HepG2 (cell line): Measurements from ENCODE around the gene ASTN1.

Experiments
- AHR ChIP-seq: IDR thresholded peaks from 2 replicates; pipeline ENCODE4 v1.6.1; 2018; ENCODE audit warnings: missing genetic modification reagents, missing compliant biosample characterization
- FOXJ3 ChIP-seq: sonication (generic); formaldehyde crosslinking; IDR thresholded peaks from 2 replicates; pipeline ENCODE4 v1.4.0; 2020; ENCODE audit warnings: missing genetic modification reagents, mild to moderate bottlenecking, borderline replicate concordance
- IRF1 ChIP-seq: sonication (generic); formaldehyde crosslinking; IDR thresholded peaks from 2 replicates; pipeline ENCODE4 v1.4.0; 2020; ENCODE audit warnings: low read depth, mild to moderate bottlenecking, missing genetic modification reagents
- POLR2A ChIP-seq, 2 experiments: IDR thresholded peaks; 2 replicates each; pipeline ENCODE4 v1.6.1; 2011; ENCODE audit warnings: low read depth in 2 of 2, low read length in 2 of 2, mild to moderate bottlenecking in 1 of 2, moderate library complexity in 1 of 2; ENCODE audit not compliant: insufficient read depth in 1 of 2
- ZMYM2 ChIP-seq: sonication (generic); formaldehyde crosslinking; IDR thresholded peaks from 2 replicates; pipeline ENCODE4 v1.8.0; 2022; ENCODE audit warnings: mild to moderate bottlenecking, missing genetic modification reagents
- ZNF577 ChIP-seq: sonication (generic); formaldehyde crosslinking; IDR thresholded peaks from 2 replicates; pipeline ENCODE4 v1.4.0; 2020; ENCODE audit warnings: mild to moderate bottlenecking, low read depth, missing genetic modification reagents, borderline replicate concordance
- ZNF792 ChIP-seq: IDR thresholded peaks from 2 replicates; pipeline ENCODE4 v1.6.1; 2016

- TF ChIP-seq ZNF792 = no peak
- TF ChIP-seq FOXJ3 = no peak
- no peak for TF ChIP-seq POLR2A (IDR thresholded peaks at IDR 0.05; ENCODE audit: insufficient read depth in 1 of 2, low read depth in 2 of 2, low read length in 2 of 2)
- no peak for TF ChIP-seq ZMYM2 (CRISPR knock-in tag)
- no peak for TF ChIP-seq AHR (CRISPR knock-in tag)
- no peak for TF ChIP-seq IRF1 (CRISPR knock-in tag)
- TF ChIP-seq ZNF577 = no peak
Observed at GRCh38 chr1:177065430-177065829, 99.1 kb downstream of the ASTN1 start.
